Gastrocnemius medialis (tissue), 4 donors: ENCODE data around the gene RMI2. TPM values are rescaled to one million over a fixed set of nuclear protein-coding genes. Genes with fewer than 3 reads are reported as not detected.

Experiments
- ATAC-seq, 2 donors: fragments of 150-250 bp; one replicate each; pipeline ENCODE4 v1.9.1; 2016
- DNase-seq, 2 donors: peaks; one replicate each; pipeline ENCODE4 v3.0.0-alpha.2; 2019
- H3K27ac ChIP-seq, 4 donors: fragments of 200-600 bp; sonication (generic); 1 replicate in 1 of 4; 2 replicates in 3 of 4; pipeline ENCODE4 v1.5.1; 2016 to 2018; ENCODE audit warnings: mild to moderate bottlenecking in 2 of 4, moderate library complexity in 1 of 4
- H3K27me3 ChIP-seq, 3 donors: fragments of 200-600 bp; sonication (generic) in 2 of 3; 1 replicate in 1 of 3; 2 replicates in 2 of 3; pipeline versions ENCODE4 v1.5.1 to v1.6.0; 2016 to 2019; ENCODE audit warnings: mild to moderate bottlenecking in 1 of 3, moderate library complexity in 1 of 3
- H3K36me3 ChIP-seq, 2 donors: fragments of 200-600 bp; sonication (generic) in 1 of 2; one replicate each; pipeline ENCODE4 v1.5.1; 2017 to 2018
- H3K4me1 ChIP-seq, 2 donors: fragments of 200-600 bp; sonication (generic) in 1 of 2; one replicate each; pipeline ENCODE4 v1.5.1; 2016 to 2017; ENCODE audit warnings: mild to moderate bottlenecking in 2 of 2
- H3K4me3 ChIP-seq, 4 donors: fragments of 200-600 bp; sonication (generic) in 3 of 4; 1 replicate in 1 of 4; 2 replicates in 3 of 4; pipeline ENCODE4 v1.5.1; 2016 to 2019; ENCODE audit warnings: mild to moderate bottlenecking in 2 of 4
- H3K9me3 ChIP-seq, 3 donors: fragments of 200-600 bp; sonication (generic) in 2 of 3; 1 replicate in 1 of 3; 2 replicates in 2 of 3; pipeline ENCODE4 v1.5.1; 2016 to 2019
- CTCF ChIP-seq, 5 experiments: fragments of 450-650 bp in 3 of 5; fragments of 200-600 bp in 2 of 5; sonication (generic) in 2 of 5; IDR thresholded peaks in 4 of 5; conservative IDR thresholded peaks in 1 of 5; 1 replicate in 4 of 5; 2 replicates in 1 of 5; pipeline ENCODE4 v1.5.1; 2016 to 2019; ENCODE audit warnings: antibody characterized with exemption in 5 of 5, mild to moderate bottlenecking in 3 of 5, moderate library complexity in 3 of 5
- POLR2A ChIP-seq, 2 donors: fragments of 450-650 bp; IDR thresholded peaks; one replicate each; pipeline ENCODE4 v1.6.1; 2017; ENCODE audit warnings: antibody characterized with exemption in 2 of 2, mild to moderate bottlenecking in 2 of 2, moderate library complexity in 2 of 2
- in situ Hi-C, 4 donors: fragments of 200-750 bp; cut with MboI; loops; one replicate each; pipeline versions ENCODE4 v1.15.0 to v1.8.0; 2017; ENCODE audit warnings: low sequenced_read_pairs in 4 of 4
- intact Hi-C: fragments of 100-400 bp; cut with DNase I; formaldehyde crosslinking; loops from one replicate; pipeline ENCODE4 v1.15.1; 2023; ENCODE audit warnings: low total_unique reads
- total RNA-seq, 4 donors: library from RNA; depleted of rRNA; stranded (reverse); fragments of >200 nt; gene quantifications; one replicate each; pipeline versions ENCODE4 v1.1.0 to v1.2.3, GENCODE V29; 2016

The RMI2 gene
- total RNA-seq, 4 donors from 2014 or later, result 0.44 to 0.49 TPM; not detected in 2

GRCh38 chr16:11330526-11331237, 14.6 kb upstream of the RMI2 start:
- intact Hi-C loops (no loop called here), in situ Hi-C loops (no loop called here)
- DNase-seq, result no peak

GRCh38 chr16:11331967-11332366, 13.3 kb upstream of the RMI2 start:
- Histone ChIP-seq H3K27ac (no peak overlapping the region), H3K4me1 (peaks cover 0 to 5% of the 10 kb centered on the region in 2 donors), H3K36me3 (no peaks in the 10 kb centered on the region), H3K4me3 (no peak overlapping the region), H3K9me3 (no peaks in the 10 kb centered on the region), H3K27me3 (no peaks in the 10 kb centered on the region)
- intact Hi-C loops, result no loop called here
- no peak for DNase-seq
- no peak for ATAC-seq
- in situ Hi-C loops, result no loop called here
- TF ChIP-seq CTCF (IDR thresholded peaks at IDR 0.05 in 4 of 5, conservative IDR thresholded peaks at IDR 0.05 in 1 of 5) (no peak), POLR2A (IDR thresholded peaks at IDR 0.05) (no peak)

More at GRCh38 chr16:11330526-11331237, 14.6 kb upstream of the RMI2 start:
- no peak overlapping the region for H3K27ac ChIP-seq
- no peak for ATAC-seq
- peaks cover 5 to 7% of the 10 kb centered on the region in 2 donors for H3K4me1 ChIP-seq
- no peaks in the 10 kb centered on the region for H3K36me3 ChIP-seq
- no peaks in the 10 kb centered on the region for H3K9me3 ChIP-seq
- no peak overlapping the region for H3K4me3 ChIP-seq
- no peak for TF ChIP-seq CTCF (IDR thresholded peaks at IDR 0.05 in 4 of 5, conservative IDR thresholded peaks at IDR 0.05 in 1 of 5)
- TF ChIP-seq POLR2A (IDR thresholded peaks at IDR 0.05), result no peak
- H3K27me3 ChIP-seq, result no peaks in the 10 kb centered on the region

GRCh38 chr16:11333010-11333409, 12.2 kb upstream of the RMI2 start:
- H3K4me1 ChIP-seq, result peaks cover 0 to 5% of the 10 kb centered on the region in 2 donors
- TF ChIP-seq POLR2A (IDR thresholded peaks at IDR 0.05), result no peak
- TF ChIP-seq CTCF (IDR thresholded peaks at IDR 0.05 in 4 of 5, conservative IDR thresholded peaks at IDR 0.05 in 1 of 5), result no peak
- no peak overlapping the region for H3K27ac ChIP-seq
- in situ Hi-C loops, result no loop called here
- no peaks in the 10 kb centered on the region for H3K27me3 ChIP-seq
- no peak for ATAC-seq
- DNase-seq, result no peak
- H3K9me3 ChIP-seq, result no peaks in the 10 kb centered on the region
- intact Hi-C loops, result no loop called here
- H3K36me3 ChIP-seq, result no peaks in the 10 kb centered on the region
- no peak overlapping the region for H3K4me3 ChIP-seq

DNA sequence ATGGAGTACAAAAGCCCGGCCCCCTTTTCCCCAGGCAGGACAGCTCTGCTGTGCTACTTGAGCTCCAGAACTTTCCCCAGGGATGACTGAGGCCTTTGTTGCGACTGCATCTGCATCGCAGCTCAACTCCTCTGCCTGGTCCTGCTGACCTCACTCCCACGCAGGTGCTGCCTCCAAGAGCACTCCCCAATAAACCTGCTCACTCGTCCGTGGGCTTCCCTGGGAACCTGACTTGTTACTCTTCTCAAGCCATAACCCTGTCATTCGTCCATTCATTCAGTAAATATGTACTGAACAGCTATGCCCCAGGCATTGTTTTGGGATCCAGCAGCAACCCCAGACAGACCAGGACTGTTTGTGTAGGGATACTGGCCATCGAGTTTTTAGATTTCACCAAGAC, 11.6 kb upstream of the RMI2 start:
- Histone ChIP-seq H3K27me3 (no peaks in the 10 kb centered on the region), H3K9me3 (no peaks in the 10 kb centered on the region), H3K4me3 (no peak overlapping the region), H3K27ac (no peak overlapping the region), H3K36me3 (no peaks in the 10 kb centered on the region), H3K4me1 (peaks cover 0 to 5% of the 10 kb centered on the region in 2 donors)
- DNase-seq (no peak), ATAC-seq (no peak)
- in situ Hi-C loops, result no loop called here
- TF ChIP-seq CTCF (IDR thresholded peaks at IDR 0.05 in 4 of 5, conservative IDR thresholded peaks at IDR 0.05 in 1 of 5), result no peak
- TF ChIP-seq POLR2A (IDR thresholded peaks at IDR 0.05), result no peak
- intact Hi-C loops, result no loop called here
